ENCODE results near the gene GPR158. TPM values are rescaled to one million over a fixed set of nuclear protein-coding genes. Genes with fewer than 3 reads are reported as not detected.

The GPR158 gene
- total RNA-seq, 1 donor from 2014 or later, result not detected

GRCh38 chr10:25493122-25493893 lies 318.5 kb downstream of the GPR158 start:
- H3K9me3 Mint-ChIP-seq, result peaks cover 3% of the 10 kb centered on the region
- intact Hi-C loops (cut with micrococcal nuclease), result no loop called here
- H3K4me1 Mint-ChIP-seq, result no peaks in the 10 kb centered on the region
- no peak for DNase-seq
- no peaks in the 10 kb centered on the region for H3K36me3 Mint-ChIP-seq (ENCODE audit: low read depth)
- H3K4me3 Mint-ChIP-seq, result no peak overlapping the region
- H3K27me3 Mint-ChIP-seq, result no peaks in the 10 kb centered on the region
- H3K27ac Mint-ChIP-seq, result no peak overlapping the region

GRCh38 chr10:25497246-25497645 lies 322.4 kb downstream of the GPR158 start:
- Mint-ChIP-seq H3K27ac (no peak overlapping the region), H3K9me3 (no peaks in the 10 kb centered on the region), H3K4me3 (no peak overlapping the region), H3K27me3 (no peaks in the 10 kb centered on the region), H3K36me3 (ENCODE audit: low read depth) (no peaks in the 10 kb centered on the region), H3K4me1 (no peaks in the 10 kb centered on the region)
- intact Hi-C loops (cut with micrococcal nuclease), result no loop called here
- DNase-seq, result no peak

- DNase-seq, result no peak
- intact Hi-C loops (cut with micrococcal nuclease), result no loop called here
- H3K27me3 Mint-ChIP-seq, result no peaks in the 10 kb centered on the region
- no peaks in the 10 kb centered on the region for H3K4me1 Mint-ChIP-seq
- H3K27ac Mint-ChIP-seq, result no peak overlapping the region
- no peaks in the 10 kb centered on the region for H3K9me3 Mint-ChIP-seq
- no peaks in the 10 kb centered on the region for H3K36me3 Mint-ChIP-seq (ENCODE audit: low read depth)
- no peak overlapping the region for H3K4me3 Mint-ChIP-seq
Measured at GRCh38 chr10:25498645-25499044, 323.8 kb downstream of the GPR158 start.

GRCh38 chr10:25501912-25502311 lies 327.1 kb downstream of the GPR158 start:
- no peak overlapping the region for H3K27ac Mint-ChIP-seq
- no peaks in the 10 kb centered on the region for H3K36me3 Mint-ChIP-seq (ENCODE audit: low read depth)
- DNase-seq, result no peak
- H3K4me3 Mint-ChIP-seq, result no peak overlapping the region
- no peaks in the 10 kb centered on the region for H3K4me1 Mint-ChIP-seq
- H3K9me3 Mint-ChIP-seq, result peaks cover 9% of the 10 kb centered on the region
- H3K27me3 Mint-ChIP-seq, result no peaks in the 10 kb centered on the region
- intact Hi-C loops (cut with micrococcal nuclease), result no loop called here

GRCh38 chr10:25502453-25502852 lies 327.7 kb downstream of the GPR158 start:
- no peaks in the 10 kb centered on the region for H3K4me1 Mint-ChIP-seq
- DNase-seq, result no peak
- H3K27me3 Mint-ChIP-seq, result no peaks in the 10 kb centered on the region
- peaks cover 9% of the 10 kb centered on the region for H3K9me3 Mint-ChIP-seq
- H3K36me3 Mint-ChIP-seq (ENCODE audit: low read depth), result no peaks in the 10 kb centered on the region
- no peak overlapping the region for H3K27ac Mint-ChIP-seq
- intact Hi-C loops (cut with micrococcal nuclease), result no loop called here
- no peak overlapping the region for H3K4me3 Mint-ChIP-seq

- Mint-ChIP-seq H3K27ac (no peak overlapping the region), H3K9me3 (peaks cover 9% of the 10 kb centered on the region), H3K27me3 (no peaks in the 10 kb centered on the region), H3K36me3 (ENCODE audit: low read depth) (no peaks in the 10 kb centered on the region), H3K4me1 (no peaks in the 10 kb centered on the region), H3K4me3 (no peak overlapping the region)
- intact Hi-C loops (cut with micrococcal nuclease), result no loop called here
- DNase-seq, result no peak
Measured at GRCh38 chr10:25504306-25504705, 329.5 kb downstream of the GPR158 start.

GRCh38 chr10:25504838-25505237 lies 330.0 kb downstream of the GPR158 start:
- no peak overlapping the region for H3K4me3 Mint-ChIP-seq

GRCh38 chr10:25505466-25505865 lies 330.7 kb downstream of the GPR158 start:
- no peak for DNase-seq
- H3K27ac Mint-ChIP-seq, result no peak overlapping the region
- peaks cover 9% of the 10 kb centered on the region for H3K9me3 Mint-ChIP-seq
- intact Hi-C loops (cut with micrococcal nuclease), result no loop called here
- no peaks in the 10 kb centered on the region for H3K36me3 Mint-ChIP-seq (ENCODE audit: low read depth)
- H3K4me3 Mint-ChIP-seq, result no peak overlapping the region
- no peaks in the 10 kb centered on the region for H3K4me1 Mint-ChIP-seq
- no peaks in the 10 kb centered on the region for H3K27me3 Mint-ChIP-seq

More at GRCh38 chr10:25504838-25505237, 330.0 kb downstream of the GPR158 start:
- Mint-ChIP-seq H3K4me1 (no peaks in the 10 kb centered on the region), H3K27me3 (no peaks in the 10 kb centered on the region), H3K27ac (no peak overlapping the region), H3K9me3 (peaks cover 9% of the 10 kb centered on the region), H3K36me3 (ENCODE audit: low read depth) (no peaks in the 10 kb centered on the region)
- no peak for DNase-seq
- intact Hi-C loops (cut with micrococcal nuclease), result no loop called here

- peaks cover 14% of the 10 kb centered on the region for H3K9me3 Mint-ChIP-seq
- no peaks in the 10 kb centered on the region for H3K36me3 Mint-ChIP-seq (ENCODE audit: low read depth)
- intact Hi-C loops (cut with micrococcal nuclease), result no loop called here
- H3K4me1 Mint-ChIP-seq, result no peaks in the 10 kb centered on the region
- no peak for DNase-seq
- H3K27me3 Mint-ChIP-seq, result no peaks in the 10 kb centered on the region
- H3K4me3 Mint-ChIP-seq, result no peak overlapping the region
- no peak overlapping the region for H3K27ac Mint-ChIP-seq
Measured at GRCh38 chr10:25506821-25507335, 332.1 kb downstream of the GPR158 start.

GRCh38 chr10:25508112-25508815 lies 333.5 kb downstream of the GPR158 start:
- no peak overlapping the region for H3K27ac Mint-ChIP-seq
- H3K36me3 Mint-ChIP-seq (ENCODE audit: low read depth), result no peaks in the 10 kb centered on the region
- DNase-seq, result no peak
- H3K9me3 Mint-ChIP-seq, result peaks cover 14% of the 10 kb centered on the region
- H3K27me3 Mint-ChIP-seq, result no peaks in the 10 kb centered on the region
- no peak overlapping the region for H3K4me3 Mint-ChIP-seq
- no peaks in the 10 kb centered on the region for H3K4me1 Mint-ChIP-seq
- intact Hi-C loops (cut with micrococcal nuclease), result no loop called here

GRCh38 chr10:25509151-25509550 lies 334.4 kb downstream of the GPR158 start:
- intact Hi-C loops (cut with micrococcal nuclease), result no loop called here
- Mint-ChIP-seq H3K27me3 (no peaks in the 10 kb centered on the region), H3K36me3 (ENCODE audit: low read depth) (no peaks in the 10 kb centered on the region), H3K4me1 (no peaks in the 10 kb centered on the region), H3K4me3 (no peak overlapping the region), H3K27ac (no peak overlapping the region), H3K9me3 (peaks cover 14% of the 10 kb centered on the region)
- no peak for DNase-seq

- no peak overlapping the region for H3K27ac Mint-ChIP-seq
- intact Hi-C loops (cut with micrococcal nuclease), result no loop called here
- H3K36me3 Mint-ChIP-seq (ENCODE audit: low read depth), result no peaks in the 10 kb centered on the region
- no peaks in the 10 kb centered on the region for H3K4me1 Mint-ChIP-seq
- H3K9me3 Mint-ChIP-seq, result peaks cover 4% of the 10 kb centered on the region
- no peaks in the 10 kb centered on the region for H3K27me3 Mint-ChIP-seq
- DNase-seq, result no peak
- no peak overlapping the region for H3K4me3 Mint-ChIP-seq
Measured at GRCh38 chr10:25522294-25522693, 347.5 kb downstream of the GPR158 start.

GRCh38 chr10:25522946-25523608 lies 348.3 kb downstream of the GPR158 start:
- H3K4me3 Mint-ChIP-seq, result no peak overlapping the region
- DNase-seq, result no peak
- no peak overlapping the region for H3K27ac Mint-ChIP-seq
- H3K36me3 Mint-ChIP-seq (ENCODE audit: low read depth), result no peaks in the 10 kb centered on the region
- H3K27me3 Mint-ChIP-seq, result no peaks in the 10 kb centered on the region
- H3K9me3 Mint-ChIP-seq, result peaks cover 4% of the 10 kb centered on the region
- no peaks in the 10 kb centered on the region for H3K4me1 Mint-ChIP-seq
- intact Hi-C loops (cut with micrococcal nuclease), result no loop called here

- Mint-ChIP-seq H3K27ac (no peak overlapping the region), H3K9me3 (no peaks in the 10 kb centered on the region), H3K27me3 (no peaks in the 10 kb centered on the region), H3K4me3 (no peak overlapping the region), H3K4me1 (no peaks in the 10 kb centered on the region), H3K36me3 (ENCODE audit: low read depth) (no peaks in the 10 kb centered on the region)
- intact Hi-C loops (cut with micrococcal nuclease), result no loop called here
- no peak for DNase-seq
Measured at GRCh38 chr10:25530306-25530705, 355.5 kb downstream of the GPR158 start.

All from activated CD4-positive, alpha-beta T cell treated with anti-CD3 and anti-CD28 coated beads, Interleukin-2, amount 10 ng/mL, durations not matched to agents 24 days and 14 days (primary cell).